Breast epithelium (tissue), 3 donors: ENCODE measurements around the gene SYNRG.

ENCODE experiments used
- CTCF ChIP-seq, 3 donors: fragments of 450-650 bp; IDR thresholded peaks; one replicate each; pipeline ENCODE4 v1.5.1; 2016 to 2017; ENCODE audit warnings: antibody characterized with exemption in 3 of 3, mild to moderate bottlenecking in 3 of 3, moderate library complexity in 3 of 3
- POLR2A ChIP-seq: fragments of 450-650 bp; IDR thresholded peaks from one replicate; pipeline ENCODE4 v1.6.1; 2016; ENCODE audit warnings: antibody characterized with exemption, mild to moderate bottlenecking, moderate library complexity
- POLR2AphosphoS5 ChIP-seq, 3 donors: sonication (generic); formaldehyde crosslinking; IDR thresholded peaks; one replicate each; pipeline ENCODE4 v1.6.1; 2017; ENCODE audit warnings: antibody characterized with exemption in 3 of 3

GRCh38 chr17:37518826-37519225, 90.4 kb downstream of the SYNRG start:
- TF ChIP-seq CTCF (IDR thresholded peaks at IDR 0.05) (no peak), POLR2A (no peak), POLR2AphosphoS5 (IDR thresholded peaks at IDR 0.05) (no peak)
